Progenitor cell of endocrine pancreas (in vitro differentiated cells): ENCODE data around the gene KAZN. TPM values are rescaled to one million over a fixed set of nuclear protein-coding genes. Genes with fewer than 3 reads are reported as not detected.

Experiments used
- DNase-seq: peaks from one replicate; pipeline ENCODE4 v3.0.0; 2021; ENCODE audit warnings: low spot score; ENCODE audit not compliant: unreplicated experiment
- H3K27ac Mint-ChIP-seq: 2 replicates; pipeline ENCODE4 v1.8.0; 2021; ENCODE audit warnings: mild to moderate bottlenecking, moderate library complexity, mixed read lengths
- H3K27me3 Mint-ChIP-seq: 2 replicates; pipeline ENCODE4 v1.8.0; 2021; ENCODE audit warnings: mixed read lengths
- H3K36me3 Mint-ChIP-seq: 2 replicates; pipeline ENCODE4 v1.8.0; 2022; ENCODE audit warnings: mixed read lengths; ENCODE audit not compliant: insufficient read depth
- H3K4me1 Mint-ChIP-seq: 2 replicates; pipeline ENCODE4 v1.8.0; 2021; ENCODE audit warnings: low read depth, mixed read lengths
- H3K4me3 Mint-ChIP-seq: 2 replicates; pipeline ENCODE4 v1.8.0; 2021; ENCODE audit warnings: low read depth, mild to moderate bottlenecking, moderate library complexity, mixed read lengths
- H3K9me3 Mint-ChIP-seq: 2 replicates; pipeline ENCODE4 v1.8.0; 2021; ENCODE audit warnings: low read depth, mixed read lengths
- CTCF ChIP-seq: fragments of 200-600 bp; sonication (generic); IDR thresholded peaks from one replicate; pipeline ENCODE4 v1.5.0; 2021; ENCODE audit warnings: antibody characterized with exemption, mild to moderate bottlenecking; ENCODE audit not compliant: unreplicated experiment
- total RNA-seq: library from RNA; stranded (reverse); gene quantifications from 2 replicates; pipeline ENCODE4 v1.2.1, GENCODE V29; 2021

Gene KAZN
- total RNA-seq, 1 donor from 2014 or later: 12.9 TPM

GRCh38 chr1:14897080-14897449 lies 298.6 kb downstream of the KAZN start:
- Mint-ChIP-seq H3K27ac (no peak overlapping the region), H3K27me3 (no peaks in the 10 kb centered on the region), H3K9me3 (no peaks in the 10 kb centered on the region), H3K36me3 (no peaks in the 10 kb centered on the region), H3K4me3 (no peak overlapping the region), H3K4me1 (peaks cover 3% of the 10 kb centered on the region)
- DNase-seq: no peak
- no peak for TF ChIP-seq CTCF

- TF ChIP-seq CTCF: no peak
- Mint-ChIP-seq H3K36me3 (no peaks in the 10 kb centered on the region), H3K4me1 (peaks cover 3% of the 10 kb centered on the region), H3K27me3 (no peaks in the 10 kb centered on the region), H3K27ac (no peak overlapping the region), H3K4me3 (no peak overlapping the region), H3K9me3 (no peaks in the 10 kb centered on the region)
- DNase-seq: no peak
Observed at GRCh38 chr1:14897547-14897946, 299.1 kb downstream of the KAZN start.

DNA sequence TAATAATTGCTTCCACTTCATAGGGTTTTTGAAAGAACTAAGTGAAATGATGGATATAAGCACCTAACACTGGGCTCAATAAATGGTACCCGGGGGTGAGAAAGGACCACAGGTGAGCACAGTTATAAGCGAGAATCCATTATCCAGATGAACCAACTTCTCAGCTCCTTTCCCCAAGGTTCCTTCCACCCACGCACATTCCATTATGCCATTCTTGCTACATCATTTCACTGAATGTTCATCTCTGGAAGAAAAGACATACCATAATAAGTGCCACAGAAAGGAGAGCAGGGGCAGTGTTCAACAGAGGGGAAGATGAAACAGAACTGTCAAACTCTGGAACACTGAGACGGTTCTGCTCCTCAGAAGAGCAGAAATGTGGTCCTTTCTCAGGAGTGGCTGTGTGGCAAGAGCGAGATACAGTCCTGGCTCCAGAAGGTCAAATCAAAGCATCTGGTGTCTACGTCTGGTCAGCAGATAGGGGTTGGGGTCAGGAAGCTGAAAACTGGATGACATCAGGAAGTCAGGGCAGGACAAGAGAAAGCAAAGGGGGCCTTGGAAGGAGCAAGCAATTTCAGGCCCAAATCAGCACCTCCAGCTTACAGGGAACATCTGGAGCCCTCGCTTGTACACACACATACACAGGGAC lies 299.6 kb downstream of the KAZN start:
- no peak overlapping the region for H3K27ac Mint-ChIP-seq
- no peak for TF ChIP-seq CTCF
- DNase-seq: no peak
- no peak overlapping the region for H3K4me3 Mint-ChIP-seq
- no peaks in the 10 kb centered on the region for H3K36me3 Mint-ChIP-seq
- H3K9me3 Mint-ChIP-seq: no peaks in the 10 kb centered on the region
- no peaks in the 10 kb centered on the region for H3K27me3 Mint-ChIP-seq
- H3K4me1 Mint-ChIP-seq: peaks cover 3% of the 10 kb centered on the region

DNA sequence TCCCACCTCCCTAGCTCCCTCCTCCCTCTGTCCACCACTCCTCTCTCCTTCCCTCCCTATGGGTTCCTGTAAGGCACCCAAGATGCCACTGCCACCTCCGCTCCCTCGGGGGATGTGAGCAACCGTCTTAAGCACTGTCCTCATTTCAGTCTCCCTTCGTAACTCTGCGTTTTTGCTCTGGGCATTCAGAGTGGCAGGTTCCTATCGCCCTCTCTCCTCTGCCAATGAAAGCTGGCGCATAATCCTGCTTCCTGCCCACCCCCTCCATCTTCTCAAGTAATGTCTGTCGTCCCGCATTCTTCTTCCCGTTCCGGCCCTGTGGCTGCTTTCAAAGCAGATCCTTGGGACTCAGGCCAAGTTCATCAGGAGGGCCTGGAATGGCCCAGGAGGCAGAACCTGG lies 301.2 kb downstream of the KAZN start:
- no peaks in the 10 kb centered on the region for H3K9me3 Mint-ChIP-seq
- no peak overlapping the region for H3K27ac Mint-ChIP-seq
- no peak for DNase-seq
- H3K27me3 Mint-ChIP-seq: no peaks in the 10 kb centered on the region
- H3K4me3 Mint-ChIP-seq: no peak overlapping the region
- H3K36me3 Mint-ChIP-seq: no peaks in the 10 kb centered on the region
- no peak for TF ChIP-seq CTCF
- peaks cover 3% of the 10 kb centered on the region for H3K4me1 Mint-ChIP-seq

DNA sequence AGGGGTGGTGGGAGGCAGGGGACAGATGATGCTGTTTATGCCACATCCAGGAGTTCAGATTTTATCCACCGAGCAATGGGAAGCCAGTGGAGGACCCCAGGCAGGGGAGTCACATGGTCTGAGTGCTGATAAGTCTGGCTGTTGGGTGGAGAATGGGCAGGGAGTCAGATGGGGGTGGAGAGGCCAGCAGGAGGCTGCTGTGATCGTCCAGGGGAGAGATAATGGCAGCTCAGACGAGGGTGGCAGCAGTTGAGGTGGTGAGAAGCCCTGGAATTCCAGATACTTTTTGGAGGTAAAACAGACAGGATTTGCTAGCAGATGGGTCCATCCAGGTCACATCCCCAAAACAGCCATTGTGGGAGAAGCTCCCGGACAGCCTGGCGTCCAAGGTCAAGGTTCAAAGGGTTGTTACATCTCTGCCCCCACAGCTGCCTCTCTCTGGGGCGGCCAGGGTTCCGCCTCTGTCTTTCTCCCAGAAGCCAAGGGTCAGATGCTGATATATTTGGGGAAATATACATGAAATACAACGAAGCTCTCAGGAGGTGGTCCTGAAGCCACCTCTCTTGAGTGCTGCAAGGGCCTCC lies 303.0 kb downstream of the KAZN start:
- DNase-seq: no peak
- Mint-ChIP-seq H3K4me1 (no peaks in the 10 kb centered on the region), H3K27ac (no peak overlapping the region), H3K27me3 (no peaks in the 10 kb centered on the region), H3K4me3 (no peak overlapping the region), H3K36me3 (no peaks in the 10 kb centered on the region), H3K9me3 (no peaks in the 10 kb centered on the region)
- no peak for TF ChIP-seq CTCF
